Hematopoietic multipotent progenitor cell treated with erythropoietin and hydrocortisone succinate and interleukin-3 and kit ligand, for 15 days (in vitro differentiated cells): Measurements from ENCODE around the gene SRC.

Experiments
- DNase-seq: peaks from one replicate; pipeline ENCODE4 v3.0.0-alpha.2; 2015; ENCODE audit warnings: low spot score

The SRC gene

DNA sequence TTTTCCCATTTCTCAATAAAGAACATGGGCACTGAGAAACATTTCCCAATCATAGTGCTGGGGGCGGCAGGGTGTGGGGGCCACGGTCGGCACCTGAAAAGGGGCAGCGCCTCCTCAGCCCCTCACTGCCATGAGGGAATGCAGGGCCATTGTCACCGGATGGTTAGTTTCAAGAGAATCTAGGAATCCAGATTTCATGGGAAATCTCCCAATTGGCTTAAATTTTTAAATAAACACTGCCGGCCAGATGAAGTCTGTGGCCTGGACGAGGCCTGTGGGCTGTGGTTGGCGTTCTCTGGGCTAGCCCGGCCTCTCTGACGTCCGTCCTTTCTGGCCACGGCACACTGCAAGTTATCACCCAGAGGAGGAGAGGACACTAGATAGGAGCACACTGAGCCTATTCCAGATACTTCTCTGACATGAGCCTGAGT lies 30.9 kb upstream of the SRC start:
- DNase-seq, result no peak

- DNase-seq, result no peak
Observed at GRCh38 chr20:37315452-37316110, 30.4 kb upstream of the SRC start.

GRCh38 chr20:37316116-37316774 lies 29.7 kb upstream of the SRC start:
- no peak for DNase-seq

GRCh38 chr20:37316775-37317170 lies 29.2 kb upstream of the SRC start:
- DNase-seq, result no peak

- no peak for DNase-seq
Observed at GRCh38 chr20:37317316-37317715, 28.6 kb upstream of the SRC start.

- DNase-seq, result no peak
Observed at GRCh38 chr20:37317994-37318640, 27.8 kb upstream of the SRC start.

DNA sequence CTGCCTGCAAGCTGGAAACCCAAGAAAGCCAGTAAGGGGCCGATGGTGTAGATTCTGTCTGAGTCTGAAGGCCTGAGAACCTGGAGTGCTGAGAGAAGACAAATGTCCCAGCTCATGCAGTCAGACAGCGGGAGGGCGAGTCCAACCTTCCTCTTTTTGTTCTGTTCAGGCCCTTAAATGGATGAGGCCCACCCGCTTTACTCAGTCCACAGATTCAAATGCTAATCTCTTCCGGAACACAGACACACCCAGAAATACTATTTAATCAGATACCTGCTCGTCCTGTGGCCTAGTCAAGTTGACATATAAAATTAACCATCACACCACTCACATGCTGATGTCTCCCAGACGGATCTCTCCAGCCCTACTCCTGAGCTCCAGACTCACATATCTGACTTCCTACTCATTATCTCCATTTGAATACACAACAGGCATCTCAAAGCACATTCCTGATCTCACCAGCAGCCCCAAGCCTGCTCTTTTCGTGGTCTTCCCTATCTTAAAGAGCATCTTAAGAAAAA lies 26.7 kb upstream of the SRC start:
- no peak for DNase-seq

DNA sequence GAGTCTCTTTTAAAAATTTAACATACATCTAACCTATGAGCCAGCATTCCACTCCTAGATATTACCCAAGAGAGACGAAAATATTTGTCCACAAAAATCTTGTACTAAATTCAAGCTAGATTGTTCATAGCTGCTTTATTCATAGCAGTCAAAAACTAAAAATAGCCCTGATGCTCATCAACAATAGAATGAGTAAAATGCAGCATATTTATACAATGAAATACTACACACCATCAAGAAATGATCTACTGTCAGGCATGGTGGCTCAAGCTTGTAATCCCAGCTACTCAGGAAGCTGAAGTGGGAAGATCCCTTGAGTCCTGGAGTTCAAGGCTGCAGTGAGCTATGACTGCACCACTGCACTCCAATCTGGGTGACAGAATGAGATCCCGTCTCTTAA lies 22.0 kb upstream of the SRC start:
- no peak for DNase-seq

- no peak for DNase-seq
Observed at GRCh38 chr20:37325206-37325605, 20.7 kb upstream of the SRC start.

DNA sequence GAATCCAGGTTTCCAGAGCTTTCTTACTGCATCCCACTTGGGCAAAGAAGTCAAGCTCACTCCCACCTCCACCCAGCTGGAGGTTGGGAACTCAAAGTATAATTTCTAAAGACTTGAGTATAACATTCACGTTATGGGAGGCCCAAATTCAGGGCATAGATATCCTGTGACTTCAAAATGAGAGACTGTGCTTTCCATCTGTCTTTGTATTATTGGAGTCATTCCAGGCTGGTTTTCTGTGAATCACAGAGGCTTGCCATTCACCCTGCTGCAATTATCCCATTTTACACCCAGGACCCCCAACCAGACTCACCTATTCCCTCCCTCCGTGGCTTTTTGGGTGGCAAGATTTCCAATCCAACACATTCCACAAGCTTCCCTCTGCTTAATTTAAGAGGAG lies 19.3 kb upstream of the SRC start:
- DNase-seq, result no peak

GRCh38 chr20:37327748-37328147 lies 18.2 kb upstream of the SRC start:
- no peak for DNase-seq

GRCh38 chr20:37328149-37328945 lies 17.6 kb upstream of the SRC start:
- DNase-seq, result no peak

DNA sequence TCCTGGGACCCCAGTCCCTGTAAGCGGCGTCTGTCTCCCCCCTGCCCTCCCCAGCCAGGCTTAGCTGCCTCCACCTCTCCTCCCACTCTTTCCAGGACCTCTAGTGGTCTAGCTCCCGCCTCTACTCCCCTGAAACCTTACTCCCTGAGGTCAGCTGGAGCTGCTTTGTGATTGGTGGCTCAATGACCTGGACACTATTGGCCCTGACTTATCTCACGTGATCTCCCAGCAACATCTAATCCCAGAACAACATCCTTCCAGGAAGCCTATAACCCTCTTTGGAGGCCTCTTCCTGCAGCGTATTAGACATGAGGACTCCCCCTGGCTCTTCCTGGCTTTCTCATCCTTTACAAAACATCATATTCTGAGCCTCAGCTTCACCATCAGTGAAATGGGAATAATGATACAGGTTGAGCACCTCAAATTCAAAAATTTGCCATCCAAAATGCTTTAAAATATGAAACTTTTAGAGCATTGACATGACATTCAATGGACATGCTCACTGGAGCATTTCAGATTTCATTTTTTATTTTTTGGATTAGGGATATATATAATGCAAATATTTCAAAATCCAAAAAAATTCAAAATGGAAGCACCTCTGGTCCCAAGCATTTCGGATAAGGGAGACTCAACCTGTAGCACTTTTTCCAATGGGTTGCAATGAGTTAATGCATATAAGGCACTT lies 16.3 kb upstream of the SRC start:
- DNase-seq, result no peak

GRCh38 chr20:37330316-37330715 lies 15.6 kb upstream of the SRC start:
- no peak for DNase-seq

DNA sequence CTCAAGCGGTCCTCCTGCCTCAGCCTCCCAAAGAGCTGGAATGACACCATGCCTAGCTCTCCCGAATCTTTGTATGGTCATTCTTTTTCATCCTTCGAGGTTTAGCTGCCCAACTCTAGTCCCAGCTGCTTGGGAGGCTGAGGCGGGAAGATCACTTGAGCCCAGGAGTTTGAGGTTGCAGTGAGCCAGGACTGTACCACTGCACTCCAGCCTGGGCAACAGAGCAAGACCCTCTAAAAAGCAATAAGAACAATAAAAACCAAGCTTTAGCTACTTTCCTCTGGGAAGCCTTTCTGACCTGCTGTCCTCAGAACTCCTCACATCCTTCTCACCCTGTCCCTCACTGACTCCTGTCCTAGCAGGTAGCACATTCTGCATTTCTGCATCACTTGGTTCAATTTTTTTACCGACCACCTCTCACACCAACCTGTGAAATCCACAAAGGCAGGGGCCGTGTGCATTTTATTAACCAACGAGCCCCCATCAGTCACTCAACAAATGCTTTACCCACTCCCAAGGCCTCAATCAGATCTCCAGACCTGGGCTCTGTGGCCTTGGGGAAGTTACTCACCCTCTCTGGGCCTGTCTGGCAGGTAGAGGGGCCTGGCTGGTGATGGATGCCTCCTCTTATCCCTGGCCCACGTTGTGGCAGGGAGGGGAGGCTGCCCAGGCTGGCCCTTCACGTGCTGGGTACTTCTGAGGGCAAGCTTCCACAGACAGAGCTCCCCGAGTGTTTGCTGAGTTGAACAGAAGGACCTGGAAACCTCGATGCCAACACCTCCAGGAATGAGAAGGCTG lies 14.7 kb upstream of the SRC start:
- DNase-seq, result no peak

DNA sequence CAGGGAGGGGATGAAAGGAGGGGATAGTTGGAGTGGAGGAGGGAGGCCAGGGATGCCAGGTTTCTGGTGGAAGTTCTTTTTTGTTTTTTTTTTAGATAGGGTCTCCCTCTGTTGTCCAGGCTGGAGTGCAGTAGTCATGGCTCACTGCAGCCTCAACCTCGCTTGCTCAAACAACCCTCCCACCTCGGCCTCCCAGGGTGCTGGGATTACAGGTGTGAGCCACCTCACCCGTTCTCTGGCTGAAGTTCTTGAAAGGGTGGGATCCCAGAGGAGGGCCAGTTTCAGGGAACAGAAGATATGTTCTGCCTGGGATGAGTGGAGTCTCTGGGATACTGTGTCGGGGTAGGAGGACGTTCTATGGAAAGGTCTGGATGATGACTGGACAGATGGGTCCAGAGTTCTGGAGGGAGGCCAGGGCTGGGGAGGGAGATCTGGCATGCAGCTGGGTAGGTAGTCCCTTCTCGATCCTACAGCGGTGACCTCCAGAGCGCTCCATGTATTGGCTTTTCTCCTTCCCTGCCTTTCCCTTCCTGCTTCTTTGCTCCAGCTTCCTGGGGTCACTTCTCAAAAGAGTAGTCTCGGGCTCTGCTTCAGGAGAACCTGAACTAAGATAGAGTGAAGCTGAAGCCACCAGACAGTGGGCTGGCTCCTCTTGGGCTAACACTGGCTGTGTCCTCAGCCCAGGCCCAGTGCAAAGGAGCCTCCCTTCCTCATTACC lies 12.7 kb upstream of the SRC start:
- no peak for DNase-seq

DNA sequence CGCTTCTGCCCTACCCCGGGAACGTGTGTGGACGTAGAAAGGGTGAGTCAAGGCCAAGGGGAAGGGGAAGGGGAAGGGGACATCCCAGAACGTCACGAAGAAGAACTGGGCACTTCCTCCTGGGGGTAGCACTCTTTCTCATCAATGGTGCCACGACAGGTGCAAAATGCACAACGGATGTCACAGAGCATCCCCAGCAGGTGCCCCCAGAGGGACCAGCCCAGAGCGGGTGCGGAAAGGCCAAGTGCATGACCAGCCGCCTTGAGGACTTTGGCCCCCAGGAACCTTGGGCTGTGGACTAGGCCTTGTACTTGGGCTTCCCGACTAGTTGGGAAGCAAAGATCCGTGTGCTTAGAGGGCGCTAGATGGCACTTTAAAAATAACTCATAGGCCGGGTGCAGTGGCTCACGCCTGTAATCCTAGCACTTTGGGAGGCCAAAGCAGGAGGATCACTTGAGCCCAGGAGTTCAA lies 12.1 kb upstream of the SRC start:
- no peak for DNase-seq

GRCh38 chr20:37334450-37334849 lies 11.5 kb upstream of the SRC start:
- no peak for DNase-seq

DNA sequence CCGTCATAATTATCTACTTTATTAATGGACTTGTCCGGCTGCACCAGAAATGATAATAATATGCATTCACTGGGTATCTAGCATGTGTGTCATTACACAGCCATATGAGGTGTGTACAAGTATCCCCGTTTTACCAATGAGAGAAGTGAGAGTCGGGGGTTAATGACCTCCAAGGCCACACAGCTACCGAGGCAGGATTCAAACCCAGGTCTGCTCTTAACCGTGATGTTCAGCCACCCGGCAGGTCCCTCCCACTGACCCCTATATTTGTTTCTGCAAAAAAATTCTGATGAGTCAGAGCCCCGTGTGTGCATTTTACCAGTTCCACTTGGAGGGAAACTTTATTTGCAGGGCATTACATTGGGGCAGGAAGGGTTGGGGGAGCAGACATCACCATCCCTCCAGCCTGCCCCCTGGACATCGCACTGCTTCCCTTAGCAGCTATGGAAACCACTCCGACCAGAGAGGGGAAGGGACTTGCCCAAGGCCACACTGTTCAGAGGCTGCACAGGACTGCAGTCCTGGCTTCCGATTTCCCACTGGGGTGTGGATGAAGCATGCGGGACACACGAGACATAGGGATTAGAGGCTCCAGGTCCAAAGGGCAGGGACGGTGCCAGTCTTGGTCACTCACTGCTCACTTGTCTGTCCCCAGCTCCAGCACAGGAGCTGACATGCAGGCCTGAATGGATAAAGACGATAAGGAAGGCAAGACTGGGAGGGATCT lies 10.1 kb upstream of the SRC start:
- DNase-seq, result no peak
